ENCODE data around the gene B3GNT8. TPM values are rescaled to one million over a fixed set of nuclear protein-coding genes. Genes with fewer than 3 reads are reported as not detected.
"Not testable (repeated sequence)": the region's sequence is repeated elsewhere in the genome, so short reads cannot be mapped to it uniquely, and the experiment has no call there.

The B3GNT8 gene
- total RNA-seq, 1 experiment from 2014 or later = 2.6 TPM

GRCh38 chr19:41437944-41438574 is 10.9 kb upstream of the B3GNT8 start:
- no peak for DNase-seq (ENCODE audit: low spot score)

DNA sequence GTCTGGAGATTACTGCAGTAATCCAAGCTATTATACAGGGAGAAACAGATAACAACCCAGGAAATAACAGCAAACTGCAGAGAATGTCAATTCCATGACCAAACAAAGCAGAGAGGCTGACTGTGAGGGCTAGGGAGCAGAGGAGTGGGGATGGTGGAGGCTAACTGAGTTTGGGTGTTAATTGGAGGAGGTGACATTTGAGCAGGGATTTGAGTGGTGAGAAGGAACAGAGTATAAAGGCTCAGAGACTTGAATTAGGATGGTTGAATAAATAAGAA is 9.4 kb upstream of the B3GNT8 start:
- DNase-seq (ENCODE audit: low spot score) = no peak

- no peak for DNase-seq (ENCODE audit: low spot score)
These were observed 8.9 kb upstream of the B3GNT8 start for GRCh38 chr19:41435936-41436673.

- DNase-seq (ENCODE audit: low spot score) = not testable (repeated sequence)
These were observed 8.2 kb upstream of the B3GNT8 start for GRCh38 chr19:41435376-41435775.

GRCh38 chr19:41434450-41434849 is 7.3 kb upstream of the B3GNT8 start:
- no peak for DNase-seq (ENCODE audit: low spot score)

DNA sequence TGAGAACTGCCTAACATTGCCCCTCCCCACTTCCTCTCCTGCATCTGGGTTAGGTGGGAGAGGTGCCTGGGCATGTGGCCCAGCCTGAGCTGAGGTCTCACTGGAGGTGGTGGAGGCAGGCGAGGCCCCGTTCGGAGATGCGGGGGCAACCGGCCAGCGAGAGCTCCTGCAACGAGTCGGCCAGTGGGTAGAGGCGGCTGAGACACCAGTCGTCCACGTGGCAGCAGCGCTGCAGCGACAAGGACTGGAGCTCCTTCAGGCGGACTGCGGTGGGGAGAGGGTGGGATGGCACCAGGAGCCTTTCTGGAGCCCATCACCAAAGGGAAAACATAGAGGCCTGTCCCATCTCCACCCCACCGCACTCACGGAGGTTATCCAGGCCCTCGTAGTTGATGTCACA is 6.0 kb upstream of the B3GNT8 start:
- DNase-seq (ENCODE audit: low spot score) = no peak

- DNase-seq (ENCODE audit: low spot score) = peak; percentile 45
These were observed 4.5 kb upstream of the B3GNT8 start for GRCh38 chr19:41431426-41432386.

GRCh38 chr19:41430922-41431321 is 3.7 kb upstream of the B3GNT8 start:
- DNase-seq (ENCODE audit: low spot score) = peak; percentile 27

GRCh38 chr19:41428481-41428859 is 1.3 kb upstream of the B3GNT8 start:
- DNase-seq (ENCODE audit: low spot score) = no peak

DNA sequence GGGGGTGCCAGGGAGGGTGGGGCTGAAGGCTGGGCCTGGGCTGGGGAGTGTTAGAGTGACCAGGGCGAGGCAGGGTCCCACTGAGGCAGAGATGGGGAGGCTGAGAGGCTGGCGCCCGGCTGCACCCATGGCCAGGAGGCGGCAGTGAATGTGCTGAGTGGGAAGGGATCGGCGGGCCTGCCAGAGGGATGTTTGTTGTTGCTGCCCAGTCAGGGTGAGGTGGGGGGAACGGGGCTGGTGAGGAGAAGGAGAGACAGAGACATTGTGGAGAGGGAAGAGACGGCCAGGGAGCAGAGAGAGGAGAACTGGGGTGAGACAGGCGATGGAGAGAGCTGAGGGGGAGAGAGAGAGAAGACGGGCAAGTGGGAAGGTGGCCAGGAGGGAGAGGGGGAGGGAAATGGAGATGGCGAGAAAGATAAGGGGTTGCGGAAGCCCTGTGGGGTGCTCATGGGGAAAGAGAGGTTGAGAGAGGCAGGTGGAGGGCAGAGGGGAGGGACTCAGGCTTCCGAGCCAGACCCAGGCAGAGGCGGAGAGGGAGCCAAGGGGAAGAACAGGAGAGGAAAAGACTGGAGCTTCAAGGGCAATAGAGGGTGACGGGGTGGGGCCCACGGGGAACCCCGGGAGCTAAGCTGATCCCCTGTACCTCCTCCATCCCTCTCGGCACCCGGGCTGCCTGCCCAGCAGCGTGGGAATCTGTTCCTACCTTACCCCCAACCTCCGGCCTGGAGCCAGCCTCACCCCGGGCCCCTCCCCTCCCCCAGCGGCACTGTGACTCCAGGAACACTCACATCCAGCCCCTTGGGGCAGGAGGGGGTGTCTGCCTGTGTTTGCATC is 690 bp upstream of the B3GNT8 start:
- DNase-seq (ENCODE audit: low spot score) = no peak

DNA sequence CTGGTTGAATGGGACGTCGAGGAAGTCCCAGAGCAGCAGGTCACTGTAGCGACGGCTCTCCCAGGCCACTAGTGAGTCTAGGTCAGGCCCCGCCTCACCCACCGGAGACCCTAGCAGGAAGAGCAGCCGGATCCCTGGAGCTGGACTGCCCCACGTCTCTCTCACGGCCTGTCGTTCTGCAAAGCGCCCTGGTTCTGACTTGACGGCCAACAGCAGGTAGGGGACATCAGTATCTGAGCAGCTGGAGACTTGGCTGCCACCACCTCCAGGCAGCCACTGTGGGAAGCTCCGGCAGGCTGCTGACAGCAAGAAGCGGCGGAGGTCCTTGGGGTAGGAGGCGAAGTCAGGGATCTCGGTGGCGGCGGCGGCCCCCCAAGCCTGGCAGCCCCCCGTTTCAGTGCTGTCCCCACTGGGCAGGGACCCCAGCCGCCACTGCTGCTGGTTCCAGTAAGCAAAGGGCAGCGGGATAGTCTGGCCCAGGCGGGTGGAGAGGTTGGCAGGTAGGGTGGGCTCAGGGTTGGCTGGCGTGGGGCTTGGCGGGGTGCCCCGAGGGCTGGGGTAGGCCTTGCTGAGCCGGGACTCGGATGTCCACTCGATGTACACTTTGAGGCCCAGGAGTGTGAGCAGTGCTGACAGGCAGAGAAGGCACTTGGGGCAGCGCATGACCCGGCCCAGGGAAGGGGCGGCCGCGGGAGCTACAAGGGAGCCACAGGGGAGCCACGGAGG is 895 bp downstream of the B3GNT8 start:
- no peak for DNase-seq (ENCODE audit: low spot score)

DNA sequence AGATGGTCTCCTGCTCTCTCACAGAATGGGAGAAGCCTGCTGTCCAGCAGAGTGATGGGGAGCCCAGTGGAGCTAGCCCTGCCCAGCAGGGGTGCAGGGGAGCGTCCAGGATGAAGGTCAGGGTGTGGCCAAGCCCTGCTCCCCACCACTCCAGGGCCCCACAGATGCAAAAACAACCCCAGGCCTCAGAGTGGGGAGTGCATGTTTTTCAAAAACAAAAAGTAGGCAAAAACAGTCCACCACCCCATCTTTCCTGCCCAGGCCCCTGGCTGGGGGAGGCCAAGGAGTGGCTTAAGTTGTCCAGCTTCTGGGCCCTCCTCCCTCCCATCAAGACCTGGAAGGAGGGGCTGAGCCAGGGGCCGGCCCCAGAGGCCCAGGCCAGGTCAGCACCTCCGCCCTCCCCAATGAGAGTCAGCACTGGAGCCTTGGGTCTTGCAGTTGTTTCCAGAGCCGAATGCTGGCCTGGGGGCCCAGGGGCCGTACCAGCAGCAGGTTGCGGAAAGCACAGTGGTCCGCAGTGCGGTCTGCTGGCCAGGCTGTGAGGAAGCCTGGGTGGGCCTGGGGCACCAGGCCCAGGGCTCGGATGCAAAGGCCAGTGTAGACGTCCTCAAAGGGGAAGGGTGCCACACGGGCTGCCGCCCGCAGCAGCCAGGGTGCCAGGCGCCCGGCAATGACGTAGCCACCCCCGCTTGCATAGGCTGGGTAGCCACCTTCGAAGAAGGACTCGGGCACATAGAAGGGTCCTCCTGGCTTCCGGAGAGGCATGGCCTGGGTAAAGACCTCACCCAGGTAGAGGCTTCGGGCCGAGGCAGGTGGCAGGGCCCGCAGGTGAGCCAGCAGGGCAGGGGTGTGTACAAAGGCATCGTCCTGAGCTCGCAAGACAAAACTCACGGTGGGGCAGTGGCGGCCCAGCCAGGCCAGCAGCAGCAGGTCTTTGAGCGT is 1.7 kb downstream of the B3GNT8 start:
- DNase-seq (ENCODE audit: low spot score) = no peak

- no peak for DNase-seq (ENCODE audit: low spot score)
These were observed 2.6 kb downstream of the B3GNT8 start for GRCh38 chr19:41424335-41425173.

DNA sequence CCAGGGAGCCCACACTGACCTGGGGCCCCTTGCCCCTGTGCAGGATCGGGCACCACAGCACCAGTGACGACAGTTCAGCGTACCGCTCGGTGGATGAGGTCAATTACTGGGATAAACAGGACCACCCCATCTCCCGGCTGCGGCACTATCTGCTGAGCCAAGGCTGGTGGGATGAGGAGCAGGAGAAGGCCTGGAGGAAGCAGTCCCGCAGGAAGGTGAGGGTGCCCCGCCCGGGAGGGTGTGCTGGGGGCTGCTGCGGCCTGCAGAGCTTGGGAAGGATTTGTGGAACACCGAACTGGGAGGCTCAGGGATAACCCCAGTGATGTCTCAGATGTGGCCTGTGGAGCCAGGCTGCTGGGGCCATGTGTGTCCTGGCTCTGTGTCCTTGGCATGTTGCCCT is 4.2 kb downstream of the B3GNT8 start:
- no peak for DNase-seq (ENCODE audit: low spot score)

- no peak for DNase-seq (ENCODE audit: low spot score)
These were observed 4.7 kb downstream of the B3GNT8 start for GRCh38 chr19:41422456-41422855.

DNA sequence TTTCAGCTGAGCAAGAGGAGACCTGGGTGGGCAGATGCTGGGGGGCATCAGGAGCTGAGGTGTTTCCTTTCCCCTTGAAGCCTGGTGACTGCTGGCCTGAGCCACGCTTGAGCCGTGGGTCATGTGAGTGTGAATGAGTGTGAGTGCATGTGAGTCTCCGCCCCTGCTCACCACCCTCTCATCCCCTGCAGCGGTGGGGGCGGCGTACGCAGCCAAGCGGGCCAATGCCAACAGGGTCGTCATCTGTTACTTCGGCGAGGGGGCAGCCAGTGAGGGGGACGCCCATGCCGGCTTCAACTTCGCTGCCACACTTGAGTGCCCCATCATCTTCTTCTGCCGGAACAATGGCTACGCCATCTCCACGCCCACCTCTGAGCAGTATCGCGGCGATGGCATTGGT is 5.2 kb downstream of the B3GNT8 start:
- DNase-seq (ENCODE audit: low spot score) = no peak

GRCh38 chr19:41421314-41421713 is 5.9 kb downstream of the B3GNT8 start:
- DNase-seq (ENCODE audit: low spot score) = no peak

DNA sequence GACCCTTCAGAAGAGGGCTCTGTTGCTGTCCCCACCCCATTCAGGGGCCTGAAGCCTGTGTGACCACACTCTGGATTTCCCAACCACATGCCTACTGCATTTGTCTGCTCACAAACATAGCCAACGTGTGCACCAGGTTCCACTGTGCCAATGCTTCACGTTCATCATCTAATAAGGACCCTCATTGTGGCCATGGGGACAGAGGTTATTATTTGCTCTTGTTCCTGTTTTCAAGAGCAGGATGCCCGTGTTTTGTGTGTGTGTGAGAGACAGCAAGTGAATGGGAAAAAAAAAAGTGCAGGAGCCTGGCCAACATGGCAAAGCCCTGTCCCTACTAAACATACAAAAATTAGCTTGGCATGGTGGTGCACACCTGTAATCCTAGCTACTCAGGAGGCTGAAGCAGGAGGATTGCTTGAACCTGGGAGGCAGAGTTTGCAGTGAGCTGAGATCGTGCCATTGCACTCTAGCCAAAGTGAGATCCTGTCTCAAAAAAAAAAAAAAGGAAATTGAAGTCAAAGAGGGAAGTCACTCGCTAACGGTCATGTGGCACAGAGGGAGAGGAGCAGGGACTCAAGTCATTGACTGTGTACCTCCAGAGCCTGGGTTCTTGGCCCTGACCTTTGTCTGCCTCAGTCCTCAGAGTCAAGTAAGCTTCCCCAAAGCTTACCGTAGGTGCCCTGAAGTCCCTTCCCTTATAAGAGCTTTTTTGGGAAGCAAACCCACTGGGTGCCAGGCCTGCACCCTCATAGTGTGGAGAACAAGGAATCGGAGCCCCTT is 6.9 kb downstream of the B3GNT8 start:
- no peak for DNase-seq (ENCODE audit: low spot score)

Measured in A172 (cell line).